Epithelial cell of proximal tubule (primary cell): Measurements from ENCODE around the gene COL13A1. TPM values are rescaled to one million over a fixed set of nuclear protein-coding genes. Genes with fewer than 3 reads are reported as not detected.
A peak's percentile ranks its signal among the peaks of the same experiment; 100 is the strongest.

ENCODE experiments used
- DNase-seq: peaks from one replicate; pipeline ENCODE4 v3.0.0-alpha.2; 2011; ENCODE audit warnings: low read depth
- H3K4me3 ChIP-seq: 2 replicates; pipeline ENCODE4 v1.5.1; 2011; ENCODE audit warnings: low read depth, mild to moderate bottlenecking, low read length
- total RNA-seq: library from RNA; depleted of rRNA; stranded (reverse); fragments of >200 nt; gene quantifications from 2 replicates; pipeline ENCODE4 v1.2.3, GENCODE V29; 2015
- TF ChIP-seq, protein P1 (sequence below): conservative IDR thresholded peaks from 2 replicates; pipeline ENCODE4 v1.5.1; 2012; ENCODE audit warnings: low read depth, mild to moderate bottlenecking, low read length

Gene COL13A1
- total RNA-seq, 1 donor from 2014 or later: 13.6 TPM

DNA sequence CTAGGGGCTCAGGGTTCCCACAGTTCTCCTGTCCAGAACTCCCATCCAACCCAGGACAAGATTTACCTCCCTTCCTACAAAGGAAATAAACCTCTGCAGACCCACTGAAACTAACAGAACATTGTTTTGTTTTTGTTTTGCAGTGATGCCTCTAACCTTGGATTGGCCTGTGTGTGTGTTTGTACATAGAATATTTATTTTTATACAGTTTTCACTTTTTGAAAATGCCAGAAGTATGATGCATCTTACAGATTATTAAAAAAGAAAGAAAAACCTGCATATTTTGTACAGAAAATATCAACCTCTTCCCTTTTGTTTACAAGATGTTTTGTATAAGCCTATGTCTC lies 156.8 kb downstream of the COL13A1 start:
- DNase-seq: no peak
- TF ChIP-seq, protein P1, sequence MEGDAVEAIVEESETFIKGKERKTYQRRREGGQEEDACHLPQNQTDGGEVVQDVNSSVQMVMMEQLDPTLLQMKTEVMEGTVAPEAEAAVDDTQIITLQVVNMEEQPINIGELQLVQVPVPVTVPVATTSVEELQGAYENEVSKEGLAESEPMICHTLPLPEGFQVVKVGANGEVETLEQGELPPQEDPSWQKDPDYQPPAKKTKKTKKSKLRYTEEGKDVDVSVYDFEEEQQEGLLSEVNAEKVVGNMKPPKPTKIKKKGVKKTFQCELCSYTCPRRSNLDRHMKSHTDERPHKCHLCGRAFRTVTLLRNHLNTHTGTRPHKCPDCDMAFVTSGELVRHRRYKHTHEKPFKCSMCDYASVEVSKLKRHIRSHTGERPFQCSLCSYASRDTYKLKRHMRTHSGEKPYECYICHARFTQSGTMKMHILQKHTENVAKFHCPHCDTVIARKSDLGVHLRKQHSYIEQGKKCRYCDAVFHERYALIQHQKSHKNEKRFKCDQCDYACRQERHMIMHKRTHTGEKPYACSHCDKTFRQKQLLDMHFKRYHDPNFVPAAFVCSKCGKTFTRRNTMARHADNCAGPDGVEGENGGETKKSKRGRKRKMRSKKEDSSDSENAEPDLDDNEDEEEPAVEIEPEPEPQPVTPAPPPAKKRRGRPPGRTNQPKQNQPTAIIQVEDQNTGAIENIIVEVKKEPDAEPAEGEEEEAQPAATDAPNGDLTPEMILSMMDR: no peak
- no peak overlapping the region for H3K4me3 ChIP-seq

DNA sequence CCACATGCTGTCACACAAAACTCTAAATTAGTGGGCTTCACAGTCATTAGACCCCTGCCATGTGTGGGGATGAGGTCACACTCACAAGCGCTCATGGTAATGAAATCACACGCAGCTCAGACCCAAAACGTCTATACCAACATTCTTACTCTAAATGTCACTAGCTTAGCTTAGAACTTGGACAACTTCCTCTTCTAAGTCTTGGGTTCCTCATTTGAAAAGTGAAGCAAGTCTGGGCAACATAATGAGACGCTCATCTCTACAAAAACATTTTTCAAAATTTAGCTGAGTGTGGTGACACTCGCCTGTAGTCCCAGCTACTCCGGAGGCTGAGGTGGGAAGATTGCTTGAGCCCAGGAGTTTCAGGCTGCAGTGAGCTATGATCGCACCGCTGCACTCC lies 158.2 kb downstream of the COL13A1 start:
- DNase-seq: no peak
- TF ChIP-seq, protein P1: no peak
- no peak overlapping the region for H3K4me3 ChIP-seq

DNA sequence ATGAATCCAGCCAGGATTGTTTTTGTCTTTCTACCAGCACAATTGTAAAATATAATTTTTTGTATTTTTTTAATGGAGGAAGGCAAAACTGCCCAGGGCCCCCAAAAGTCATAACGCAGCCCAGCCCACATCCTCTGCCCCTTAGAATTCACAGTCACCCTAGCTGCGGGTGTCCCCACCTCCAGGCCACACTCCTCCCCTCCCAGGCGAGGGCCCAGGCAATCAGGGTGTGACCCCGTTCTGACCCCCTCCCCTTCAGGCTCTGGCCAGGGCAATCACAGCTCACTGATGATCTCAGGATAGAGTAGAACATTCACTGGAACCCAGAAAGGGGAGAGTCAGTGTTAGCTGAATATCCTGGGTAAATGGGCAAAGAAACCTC lies 158.9 kb downstream of the COL13A1 start:
- peak overlapping the region; percentile 7 for H3K4me3 ChIP-seq
- TF ChIP-seq, protein P1: no peak
- no peak for DNase-seq

DNA sequence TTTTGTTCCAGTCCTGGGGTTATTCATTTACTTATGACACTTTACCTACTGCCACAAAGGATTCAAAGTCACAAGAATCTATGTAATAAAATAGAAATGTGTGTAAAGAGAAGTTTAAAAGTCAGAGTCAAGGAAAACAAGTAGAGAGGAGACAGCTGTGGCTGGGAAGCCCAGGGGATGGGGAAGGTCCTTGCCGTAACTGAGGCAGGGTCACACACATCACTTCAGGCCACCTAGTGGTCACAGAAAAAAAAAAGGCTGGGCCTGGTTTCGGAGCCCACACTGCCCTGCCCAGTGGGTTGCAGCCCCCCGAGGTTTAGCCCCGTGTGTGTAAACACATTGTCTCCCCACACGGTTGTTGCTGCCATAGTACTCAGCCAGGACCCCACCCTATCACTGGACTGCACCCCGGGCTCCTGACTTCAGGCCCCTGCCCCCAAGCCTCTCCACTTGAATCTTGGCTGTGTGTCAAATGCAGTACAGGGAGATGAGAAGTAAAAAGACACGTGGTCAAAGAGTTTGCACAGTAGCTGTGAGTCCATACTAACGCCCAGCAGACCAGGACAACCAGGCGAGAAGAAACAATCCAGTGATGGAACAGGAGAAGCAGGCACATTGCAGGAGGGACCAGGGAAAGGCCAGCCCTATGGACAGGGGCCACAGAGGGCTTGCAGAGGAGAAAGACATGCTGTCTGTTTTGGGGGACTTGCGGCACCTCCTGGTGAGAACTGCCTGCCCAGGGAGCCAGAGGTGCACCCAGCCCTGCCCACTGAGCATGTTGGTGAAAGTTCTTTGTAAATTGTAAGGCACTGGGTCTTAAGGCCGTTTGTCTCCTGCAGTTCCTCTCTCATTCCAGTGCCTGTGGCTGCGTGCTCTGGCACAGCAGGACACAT lies 159.5 kb downstream of the COL13A1 start:
- peak; percentile 13 for DNase-seq
- H3K4me3 ChIP-seq: peak overlapping the region; percentile 7
- TF ChIP-seq, protein P1: peak; percentile 69

DNA sequence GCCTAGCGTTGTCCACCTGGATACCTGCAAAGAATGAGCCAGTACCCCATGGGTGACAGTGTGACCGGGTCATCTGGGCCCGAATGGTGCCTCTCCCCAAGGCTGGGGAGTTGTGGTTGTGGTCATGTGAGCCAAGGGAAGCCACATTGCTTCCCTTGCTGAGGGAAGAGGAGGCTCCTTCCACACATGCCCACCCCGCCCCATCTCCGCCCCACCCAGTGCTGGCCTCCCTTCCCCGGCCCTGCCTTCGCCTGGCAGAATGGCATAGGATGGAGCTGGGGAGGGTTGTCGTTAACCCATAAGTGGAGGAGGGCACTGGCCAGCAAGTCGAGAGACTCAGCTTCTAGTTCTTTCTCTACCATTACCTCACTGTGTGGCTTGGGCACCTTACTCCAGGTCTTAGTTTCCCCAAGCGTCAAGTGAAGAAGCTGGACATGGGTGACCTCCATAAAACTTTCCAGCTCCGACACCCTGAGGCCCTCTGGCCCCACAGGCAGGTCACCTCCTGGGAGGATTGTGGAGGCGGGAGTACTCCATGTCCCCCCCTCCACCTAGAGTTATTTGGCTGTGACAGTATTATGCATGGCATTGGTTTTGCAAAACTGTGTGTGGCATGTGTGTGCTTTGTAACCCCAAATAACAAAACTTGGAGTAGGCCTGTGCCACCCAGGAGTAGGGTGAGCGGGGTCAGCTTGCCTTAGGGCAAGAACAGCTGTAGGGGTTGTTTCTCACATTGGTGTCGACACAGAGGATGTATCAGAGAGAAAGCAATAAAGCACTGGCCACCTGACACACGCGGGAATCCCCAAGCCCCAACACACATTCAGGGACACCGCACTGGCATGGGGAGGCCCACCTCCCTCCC lies 160.4 kb downstream of the COL13A1 start:
- no peak for DNase-seq
- TF ChIP-seq, protein P1: no peak
- no peak overlapping the region for H3K4me3 ChIP-seq

DNA sequence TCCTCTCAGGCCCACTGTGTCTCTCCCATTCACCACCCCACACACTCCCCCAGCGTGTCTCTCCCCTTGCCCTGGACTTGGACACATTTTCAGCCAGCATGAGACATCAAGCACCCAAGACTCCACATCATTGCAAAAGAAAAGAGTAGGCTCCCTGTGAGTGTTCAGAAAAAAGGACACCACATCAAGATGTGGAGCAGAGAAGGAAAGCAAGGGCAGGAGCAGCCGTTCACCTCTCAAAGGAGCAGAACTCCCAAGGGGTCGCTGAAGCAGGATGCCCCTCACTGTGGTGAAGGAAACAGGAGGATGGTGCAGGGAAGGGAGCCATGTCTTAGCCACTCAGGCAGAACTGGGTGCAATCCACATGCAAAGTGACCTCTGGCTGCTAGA lies 161.0 kb downstream of the COL13A1 start:
- DNase-seq: no peak

More for the DNA sequence above, 161.0 kb downstream of the COL13A1 start:
- H3K4me3 ChIP-seq: no peak overlapping the region
- TF ChIP-seq, protein P1: no peak
